HL-60 (cell line): Measurements from ENCODE around the gene SLC30A10.

ENCODE experiments used
- DNase-seq, 2 experiments: peaks; one replicate each; pipeline ENCODE4 v3.0.0-alpha.2; 2010 to 2020; ENCODE audit warnings: low read depth in 1 of 2, low spot score in 1 of 2
- H3K27ac ChIP-seq: fragments of 250-450 bp; sonication (Bioruptor Pico); replicated peaks from 2 replicates; pipeline ENCODE4 v1.5.1; 2020; ENCODE audit warnings: mild to moderate bottlenecking, moderate library complexity
- H3K27me3 ChIP-seq: fragments of 250-450 bp; sonication (Bioruptor Pico); 2 replicates; pipeline ENCODE4 v1.5.1; 2021; ENCODE audit warnings: mild to moderate bottlenecking, moderate library complexity; ENCODE audit not compliant: insufficient read depth, poor library complexity, severe bottlenecking
- H3K4me3 ChIP-seq: replicated peaks from 2 replicates; pipeline ENCODE4 v1.5.1; 2011; ENCODE audit warnings: mild to moderate bottlenecking, control low read depth, low read length; ENCODE audit not compliant: insufficient read depth
- GABPA ChIP-seq: IDR thresholded peaks from 2 replicates; pipeline ENCODE4 v1.6.1; 2012; ENCODE audit warnings: low read depth
- POLR2AphosphoS5 ChIP-seq: IDR thresholded peaks from 2 replicates; pipeline ENCODE4 v1.6.1; 2012; ENCODE audit warnings: low read depth
- SPI1 ChIP-seq: IDR thresholded peaks from 2 replicates; pipeline ENCODE4 v1.6.1; 2012; ENCODE audit warnings: low read depth, mild to moderate bottlenecking, borderline replicate concordance
- TF ChIP-seq, protein P1 (sequence below): IDR thresholded peaks from 2 replicates; pipeline ENCODE4 v1.6.1; 2012; ENCODE audit warnings: low read depth; ENCODE audit not compliant: insufficient replicate concordance
- TF ChIP-seq, protein P2 (sequence below): IDR thresholded peaks from one replicate; pipeline ENCODE4 v1.5.1; 2011; ENCODE audit warnings: low read length, control low read depth, inconsistent platforms; ENCODE audit not compliant: insufficient read depth

SLC30A10 gene

DNA sequence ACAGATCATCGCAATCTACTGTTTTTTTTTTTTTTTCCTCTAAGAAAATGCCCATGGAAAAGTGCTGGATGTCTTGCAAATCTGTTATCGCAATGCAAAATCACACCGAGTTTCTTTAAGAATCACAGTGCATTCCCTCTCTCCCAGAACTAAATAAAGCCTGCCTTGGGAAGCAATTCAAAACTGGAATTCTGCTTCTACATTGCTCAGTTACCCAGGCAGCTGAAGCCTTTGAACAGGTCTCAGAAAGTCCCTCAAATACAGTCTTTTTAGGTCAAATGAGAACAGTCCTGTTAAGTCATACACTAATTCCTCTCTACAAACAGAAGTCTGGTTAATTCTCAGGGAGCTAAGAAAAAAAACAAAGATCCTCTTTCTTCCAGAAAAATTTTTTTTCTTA, 46.3 kb downstream of the SLC30A10 start:
- DNase-seq: no peak
- no peak overlapping the region for H3K27ac ChIP-seq
- no peak overlapping the region for H3K4me3 ChIP-seq
- TF ChIP-seq, protein P1, sequence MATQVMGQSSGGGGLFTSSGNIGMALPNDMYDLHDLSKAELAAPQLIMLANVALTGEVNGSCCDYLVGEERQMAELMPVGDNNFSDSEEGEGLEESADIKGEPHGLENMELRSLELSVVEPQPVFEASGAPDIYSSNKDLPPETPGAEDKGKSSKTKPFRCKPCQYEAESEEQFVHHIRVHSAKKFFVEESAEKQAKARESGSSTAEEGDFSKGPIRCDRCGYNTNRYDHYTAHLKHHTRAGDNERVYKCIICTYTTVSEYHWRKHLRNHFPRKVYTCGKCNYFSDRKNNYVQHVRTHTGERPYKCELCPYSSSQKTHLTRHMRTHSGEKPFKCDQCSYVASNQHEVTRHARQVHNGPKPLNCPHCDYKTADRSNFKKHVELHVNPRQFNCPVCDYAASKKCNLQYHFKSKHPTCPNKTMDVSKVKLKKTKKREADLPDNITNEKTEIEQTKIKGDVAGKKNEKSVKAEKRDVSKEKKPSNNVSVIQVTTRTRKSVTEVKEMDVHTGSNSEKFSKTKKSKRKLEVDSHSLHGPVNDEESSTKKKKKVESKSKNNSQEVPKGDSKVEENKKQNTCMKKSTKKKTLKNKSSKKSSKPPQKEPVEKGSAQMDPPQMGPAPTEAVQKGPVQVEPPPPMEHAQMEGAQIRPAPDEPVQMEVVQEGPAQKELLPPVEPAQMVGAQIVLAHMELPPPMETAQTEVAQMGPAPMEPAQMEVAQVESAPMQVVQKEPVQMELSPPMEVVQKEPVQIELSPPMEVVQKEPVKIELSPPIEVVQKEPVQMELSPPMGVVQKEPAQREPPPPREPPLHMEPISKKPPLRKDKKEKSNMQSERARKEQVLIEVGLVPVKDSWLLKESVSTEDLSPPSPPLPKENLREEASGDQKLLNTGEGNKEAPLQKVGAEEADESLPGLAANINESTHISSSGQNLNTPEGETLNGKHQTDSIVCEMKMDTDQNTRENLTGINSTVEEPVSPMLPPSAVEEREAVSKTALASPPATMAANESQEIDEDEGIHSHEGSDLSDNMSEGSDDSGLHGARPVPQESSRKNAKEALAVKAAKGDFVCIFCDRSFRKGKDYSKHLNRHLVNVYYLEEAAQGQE: no peak
- no peak for TF ChIP-seq GABPA
- TF ChIP-seq SPI1: no peak
- TF ChIP-seq POLR2AphosphoS5: no peak
- TF ChIP-seq, protein P2, sequence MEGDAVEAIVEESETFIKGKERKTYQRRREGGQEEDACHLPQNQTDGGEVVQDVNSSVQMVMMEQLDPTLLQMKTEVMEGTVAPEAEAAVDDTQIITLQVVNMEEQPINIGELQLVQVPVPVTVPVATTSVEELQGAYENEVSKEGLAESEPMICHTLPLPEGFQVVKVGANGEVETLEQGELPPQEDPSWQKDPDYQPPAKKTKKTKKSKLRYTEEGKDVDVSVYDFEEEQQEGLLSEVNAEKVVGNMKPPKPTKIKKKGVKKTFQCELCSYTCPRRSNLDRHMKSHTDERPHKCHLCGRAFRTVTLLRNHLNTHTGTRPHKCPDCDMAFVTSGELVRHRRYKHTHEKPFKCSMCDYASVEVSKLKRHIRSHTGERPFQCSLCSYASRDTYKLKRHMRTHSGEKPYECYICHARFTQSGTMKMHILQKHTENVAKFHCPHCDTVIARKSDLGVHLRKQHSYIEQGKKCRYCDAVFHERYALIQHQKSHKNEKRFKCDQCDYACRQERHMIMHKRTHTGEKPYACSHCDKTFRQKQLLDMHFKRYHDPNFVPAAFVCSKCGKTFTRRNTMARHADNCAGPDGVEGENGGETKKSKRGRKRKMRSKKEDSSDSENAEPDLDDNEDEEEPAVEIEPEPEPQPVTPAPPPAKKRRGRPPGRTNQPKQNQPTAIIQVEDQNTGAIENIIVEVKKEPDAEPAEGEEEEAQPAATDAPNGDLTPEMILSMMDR: no peak
- H3K27me3 ChIP-seq: peaks cover 4% of the 10 kb centered on the region

DNA sequence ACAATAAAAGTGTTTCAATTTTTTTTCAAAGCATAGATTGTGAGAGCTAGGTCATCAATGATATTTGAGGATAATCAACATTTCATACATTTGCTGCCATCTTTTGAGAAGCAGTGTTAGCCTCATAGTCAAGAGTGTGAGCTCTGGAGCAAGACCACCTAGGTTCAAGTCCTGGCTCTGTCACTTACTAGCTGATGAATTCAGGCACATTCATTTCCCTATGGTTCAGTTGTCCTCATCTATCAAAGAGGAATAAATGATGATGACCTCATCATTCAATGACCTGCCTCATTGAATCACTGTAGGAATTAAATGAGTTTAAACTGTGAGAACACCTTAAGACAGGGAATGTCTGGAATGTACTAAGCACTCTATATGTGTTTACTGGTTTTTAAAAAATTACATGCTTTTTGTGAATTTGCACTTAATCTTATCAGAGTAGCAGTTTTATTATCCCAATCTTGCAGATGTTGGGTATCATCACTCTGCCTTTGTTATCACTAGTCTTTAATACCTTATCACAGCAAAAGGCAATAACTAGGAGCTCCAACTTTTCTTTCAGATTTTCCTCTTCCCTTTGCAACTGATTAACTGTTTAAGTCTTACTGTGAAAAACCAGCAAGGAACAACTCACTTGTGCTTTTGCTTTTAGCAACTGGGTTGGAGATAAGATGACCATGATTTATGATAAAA, 47.4 kb downstream of the SLC30A10 start:
- H3K27me3 ChIP-seq: peaks cover 4% of the 10 kb centered on the region
- DNase-seq: no peak
- no peak overlapping the region for H3K4me3 ChIP-seq
- no peak overlapping the region for H3K27ac ChIP-seq
- TF ChIP-seq, protein P1: no peak
- TF ChIP-seq, protein P2: no peak
- TF ChIP-seq SPI1 (no peak), POLR2AphosphoS5 (no peak), GABPA (no peak)

DNA sequence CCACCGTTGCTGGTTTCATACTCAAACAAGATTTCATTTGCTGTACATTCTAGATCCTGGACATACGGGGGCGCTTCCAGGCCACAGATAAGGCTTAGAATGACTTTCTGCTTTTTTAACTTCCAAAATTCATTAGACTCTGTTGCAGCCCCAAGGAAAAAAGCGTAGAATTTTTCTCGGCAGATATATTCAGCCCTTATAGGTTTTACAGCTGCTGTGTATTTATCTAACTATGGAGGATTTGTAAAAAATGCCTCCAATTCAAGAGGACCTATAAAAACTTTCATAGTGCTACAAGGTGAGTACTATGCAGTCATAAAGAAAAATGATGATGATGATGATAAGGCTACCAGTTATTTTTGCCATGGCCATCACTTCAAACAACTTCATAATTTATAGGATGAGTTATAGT, 51.6 kb downstream of the SLC30A10 start:
- TF ChIP-seq POLR2AphosphoS5: no peak
- TF ChIP-seq, protein P1: no peak
- no peak for TF ChIP-seq SPI1
- no peak for TF ChIP-seq GABPA
- TF ChIP-seq, protein P2: no peak
- Histone ChIP-seq H3K27me3 (peaks cover 4% of the 10 kb centered on the region), H3K4me3 (no peak overlapping the region), H3K27ac (no peak overlapping the region)
- peak in 1 of 2 experiments; percentile 3 for DNase-seq
